Coronary artery (tissue), 2 donors: Measurements from ENCODE around the gene PEX14.
"Not testable (repeated sequence)": the region's sequence is repeated elsewhere in the genome, so short reads cannot be mapped to it uniquely, and the experiment has no call there.

Source experiments
- DNase-seq: peaks from one replicate; pipeline ENCODE4 v3.0.0-alpha.2; 2017; ENCODE audit warnings: low spot score
- H3K27ac ChIP-seq, 2 donors: fragments of 200-600 bp; sonication (generic); one replicate each; pipeline ENCODE4 v1.5.1; 2016 to 2019
- H3K4me3 ChIP-seq: fragments of 200-600 bp; sonication (generic); 2 replicates; pipeline ENCODE4 v1.5.1; 2016; ENCODE audit warnings: mild to moderate bottlenecking, moderate library complexity
- CTCF ChIP-seq: fragments of 200-600 bp; sonication (generic); IDR thresholded peaks from one replicate; pipeline ENCODE4 v1.5.1; 2019; ENCODE audit warnings: antibody characterized with exemption

The PEX14 gene

GRCh38 chr1:10474613-10475507 lies at the start of gene PEX14:
Gene PEX14 (plus strand): TSS chr1:10474950. CDS start chr1:10474967, 17 bp downstream.
- H3K27ac ChIP-seq, result peak within 1 kb of the TSS; percentile 66 to 92
- TF ChIP-seq CTCF, result no peak
- peak; percentile 91 for DNase-seq
- H3K4me3 ChIP-seq, result peak within 1 kb of the TSS; percentile 99

DNA sequence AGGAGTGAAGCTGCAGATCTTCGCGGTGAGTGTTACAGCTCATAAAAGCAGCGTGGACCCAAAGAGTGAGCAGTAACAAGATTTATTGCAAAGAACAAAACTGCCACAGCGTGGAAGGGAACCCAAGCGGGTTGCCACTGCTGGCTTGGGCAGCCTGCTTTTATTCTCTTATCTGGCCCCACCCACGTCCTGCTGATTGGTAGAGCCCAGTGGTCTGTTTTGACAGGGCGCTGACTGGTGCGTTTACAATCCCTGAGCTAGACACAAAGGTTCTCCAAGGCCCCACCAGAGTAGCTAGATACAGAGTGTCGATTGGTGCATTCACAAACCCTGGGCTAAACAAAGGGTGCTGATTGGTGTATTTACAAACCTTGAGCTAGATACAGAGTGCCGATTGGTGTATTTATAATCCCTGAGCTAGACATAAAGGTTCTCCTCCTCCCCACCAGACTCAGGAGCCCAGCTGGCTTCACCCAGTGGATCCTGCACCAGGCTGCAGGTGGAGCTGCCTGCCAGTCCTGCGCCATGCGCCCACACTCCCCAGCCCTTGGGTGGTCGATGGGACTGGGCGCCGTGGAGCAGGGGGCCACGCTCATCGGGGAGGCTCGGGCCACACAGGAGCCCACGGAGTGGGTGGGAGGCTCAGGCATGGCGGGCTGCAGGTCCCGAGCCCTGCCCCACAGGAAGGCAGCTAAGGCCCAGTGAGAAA lies 48.8 kb upstream of the PEX14 start:
- not testable (repeated sequence) for H3K27ac ChIP-seq, H3K4me3 ChIP-seq, DNase-seq

- H3K27ac ChIP-seq, DNase-seq, H3K4me3 ChIP-seq: not testable (repeated sequence)
These were observed 48.3 kb upstream of the PEX14 start for GRCh38 chr1:10426535-10426848.

GRCh38 chr1:10428984-10429383 lies 45.8 kb upstream of the PEX14 start:
- H3K4me3 ChIP-seq, result no peak overlapping the region
- no peak for TF ChIP-seq CTCF
- DNase-seq, result no peak
- H3K27ac ChIP-seq, result no peak overlapping the region

DNA sequence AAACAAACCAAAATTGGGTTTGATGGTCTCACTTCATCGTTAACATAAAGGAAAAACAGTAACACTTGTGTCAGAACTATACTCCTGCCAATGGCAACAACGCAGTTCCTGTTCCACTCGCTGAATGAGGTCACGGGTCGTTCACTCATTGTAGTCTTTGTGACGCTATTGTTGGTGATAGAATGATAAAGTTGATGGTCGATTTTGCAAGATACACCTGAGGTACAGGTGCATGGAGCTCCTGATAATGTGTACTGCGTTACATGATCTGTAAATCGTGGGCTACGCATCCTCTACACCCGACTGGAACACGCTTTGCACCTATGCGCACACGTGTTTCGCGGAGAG lies 44.9 kb upstream of the PEX14 start:
- peak overlapping the region in 1 of 2 donors; percentile 79 for H3K27ac ChIP-seq
- peak overlapping the region; percentile 82 for H3K4me3 ChIP-seq
- no peak for DNase-seq
- no peak for TF ChIP-seq CTCF

DNA sequence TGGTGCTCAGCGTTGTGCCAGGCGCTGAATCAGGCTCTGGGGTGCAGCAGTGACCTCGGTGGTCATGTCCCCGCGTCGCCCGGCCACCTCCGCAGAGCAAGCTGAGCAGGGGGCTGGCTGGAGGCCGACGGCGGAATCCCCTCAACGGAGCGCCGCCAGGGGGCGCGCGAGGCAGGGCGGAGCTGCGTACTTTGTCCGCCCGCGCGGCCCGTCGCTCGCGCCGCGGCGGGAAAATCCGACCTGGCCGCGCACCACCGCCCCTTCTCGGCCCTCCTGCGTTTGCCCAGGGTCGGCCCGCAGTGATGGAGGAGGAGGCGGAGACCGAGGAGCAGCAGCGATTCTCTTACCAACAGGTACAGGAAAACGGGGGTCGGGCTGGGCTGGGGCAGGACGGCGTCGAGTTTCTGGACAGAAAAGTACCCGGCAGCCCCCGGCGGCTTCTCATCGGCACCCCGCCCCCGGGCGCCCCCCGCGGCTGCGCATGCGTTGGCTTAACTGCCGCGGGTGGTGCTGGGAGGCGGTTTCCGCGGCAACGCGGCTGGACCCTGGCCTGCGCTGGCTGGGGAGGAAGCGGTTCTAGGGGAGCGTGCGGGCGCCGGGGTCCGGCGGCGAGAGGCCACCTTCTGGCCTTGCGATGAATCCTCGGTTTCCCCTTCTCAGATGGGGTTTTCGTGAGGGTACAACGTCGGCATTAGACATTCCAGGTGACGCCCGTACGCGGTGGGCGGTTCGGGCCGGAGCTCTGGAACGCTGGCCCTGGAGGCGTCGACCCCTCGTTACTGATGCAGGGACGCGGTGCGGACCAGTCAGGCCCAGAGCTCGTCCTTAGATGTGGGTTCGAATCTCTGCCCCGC lies 44.3 kb upstream of the PEX14 start, which contains the start of gene CENPS:
Gene CENPS, plus strand, starts transcription at position 218 of the 854 bp plus-strand sequence. Its CDS starts 85 bp downstream, at position 303.
- peak; percentile 89 for DNase-seq
- Histone ChIP-seq H3K4me3 (peak within 1 kb of the TSS; percentile 82), H3K27ac (peak within 1 kb of the TSS; percentile 24 to 79)
- TF ChIP-seq CTCF, result peak; percentile 96

DNA sequence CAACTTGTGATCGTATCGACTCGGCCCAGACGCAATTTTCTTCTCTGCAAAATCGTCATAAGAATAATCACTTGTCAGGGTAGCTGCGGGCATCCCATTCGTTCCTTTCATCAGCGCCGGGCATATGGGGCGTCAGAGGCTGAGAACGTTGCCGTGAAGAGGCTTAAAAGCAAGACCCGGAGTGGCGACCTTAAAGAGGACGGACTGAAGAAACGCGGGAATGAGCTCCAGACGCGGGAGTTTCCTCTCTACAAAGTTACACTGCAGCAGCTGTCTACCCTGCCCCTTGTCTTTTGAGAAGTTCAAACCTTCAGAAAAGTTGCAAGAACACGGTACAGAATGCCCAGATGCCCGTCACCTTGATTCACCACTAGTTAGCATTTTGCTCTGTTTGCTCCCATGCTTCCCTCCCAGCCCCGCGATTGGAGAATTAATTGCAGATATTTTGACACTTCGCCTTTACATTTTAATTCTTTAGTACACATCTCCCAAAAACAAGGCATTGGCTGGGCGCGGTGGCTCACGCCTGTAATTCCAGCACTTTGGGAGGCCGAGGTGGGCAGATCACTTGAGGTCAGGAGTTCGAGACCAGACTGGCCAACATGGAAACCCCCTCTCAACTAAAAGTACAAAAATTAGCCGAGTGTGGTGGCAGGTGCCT lies 43.5 kb upstream of the PEX14 start:
- Histone ChIP-seq H3K27ac (peak overlapping the region; percentile 24 to 79), H3K4me3 (peak overlapping the region; percentile 82)
- no peak for TF ChIP-seq CTCF
- no peak for DNase-seq
